Stimulated activated CD8-positive, alpha-beta memory T cell treated with anti-CD3 and anti-CD28 coated beads, Interleukin-15, amount 100 ng/mL, for 24 hours (primary cell): ENCODE results near the gene MYO7A.
A peak's percentile ranks its signal among the peaks of the same experiment; 100 is the strongest.

Source experiments
- DNase-seq: peaks from one replicate; pipeline ENCODE4 v3.0.0-alpha.2; 2020; ENCODE audit warnings: low read depth

The MYO7A gene

DNA sequence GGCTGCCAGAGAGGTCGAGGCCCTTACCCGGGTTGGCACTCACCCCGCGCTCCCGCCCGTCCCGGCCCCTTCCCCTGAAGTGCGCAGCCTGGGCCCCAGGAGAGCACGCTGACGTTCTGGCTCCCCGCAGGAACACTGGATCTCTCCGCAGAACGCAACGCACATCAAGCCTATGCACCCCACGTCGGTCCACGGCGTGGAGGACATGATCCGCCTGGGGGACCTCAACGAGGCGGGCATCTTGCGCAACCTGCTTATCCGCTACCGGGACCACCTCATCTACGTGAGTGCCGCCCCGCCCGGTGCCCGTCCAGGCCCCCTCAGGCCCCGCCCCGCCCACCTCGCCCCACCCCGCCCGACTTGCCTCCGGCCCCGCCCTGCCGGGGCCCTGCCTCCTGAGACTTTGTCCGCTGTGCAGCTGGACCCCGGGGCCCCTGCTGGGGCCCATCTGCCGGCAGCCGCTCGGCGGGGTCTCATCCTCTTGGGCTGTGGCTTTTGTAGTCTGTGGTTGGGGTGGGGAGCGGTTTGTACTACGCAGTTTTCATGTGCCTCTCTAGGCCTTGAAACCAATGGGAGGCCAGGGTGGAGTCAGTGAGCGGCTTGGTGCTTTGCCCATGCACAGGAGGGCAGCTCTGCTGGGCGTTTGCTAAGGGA is 19.7 kb downstream of the MYO7A start:
- DNase-seq: no peak

GRCh38 chr11:77148963-77149715 is 21.1 kb downstream of the MYO7A start:
- DNase-seq: no peak

DNA sequence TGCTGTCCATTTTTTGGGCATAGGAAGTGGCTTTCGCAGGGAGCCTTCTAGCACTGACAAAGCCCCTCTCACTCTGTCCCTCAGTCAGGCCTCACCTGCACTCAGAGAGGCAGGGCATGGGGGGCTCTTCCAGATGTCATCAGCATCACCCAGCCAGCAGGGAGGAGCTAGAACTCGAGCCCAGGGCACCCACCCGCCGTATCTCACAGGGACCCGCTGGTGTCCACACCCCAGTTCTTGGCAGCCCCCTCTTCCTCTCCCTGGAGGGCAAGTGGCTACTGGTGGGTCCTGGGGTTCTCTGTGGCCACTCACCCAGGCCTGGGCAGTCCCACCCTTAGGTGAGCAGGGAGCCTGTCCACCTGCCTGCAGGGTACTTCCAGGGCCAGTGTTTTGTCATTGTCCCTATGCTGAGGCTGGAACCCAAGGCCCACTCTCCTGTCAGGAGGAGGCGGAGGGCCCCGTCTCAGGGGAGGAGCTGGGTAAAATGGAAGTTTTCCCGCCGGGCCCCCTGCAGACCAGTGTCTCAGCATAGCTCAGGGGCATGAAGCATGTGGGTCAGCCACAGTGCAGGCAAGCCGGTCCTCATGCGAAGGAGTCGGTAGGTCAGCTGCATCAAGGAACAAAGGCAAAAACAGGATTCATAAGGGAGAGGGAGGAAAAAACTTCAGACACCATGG is 21.8 kb downstream of the MYO7A start:
- DNase-seq: no peak

DNA sequence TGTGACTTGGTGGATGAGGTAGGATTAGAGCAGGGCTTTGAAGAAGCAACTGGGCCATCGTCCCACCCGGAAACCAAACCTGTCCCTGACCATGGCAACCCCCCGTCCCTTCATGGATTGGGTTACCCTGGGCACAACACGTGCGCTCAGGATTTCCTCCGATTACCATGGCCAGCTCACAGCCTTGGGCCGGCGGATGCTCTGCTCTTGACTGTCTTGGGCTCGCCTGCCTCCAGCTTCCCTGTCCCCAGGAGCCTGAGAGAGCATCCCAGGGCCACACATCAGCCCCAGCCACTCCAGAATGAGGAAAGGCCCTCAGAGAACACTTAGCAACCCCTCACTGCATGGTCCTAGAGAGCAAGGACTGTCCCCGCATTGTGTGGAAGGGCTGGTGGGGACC is 22.8 kb downstream of the MYO7A start:
- DNase-seq: no peak

DNA sequence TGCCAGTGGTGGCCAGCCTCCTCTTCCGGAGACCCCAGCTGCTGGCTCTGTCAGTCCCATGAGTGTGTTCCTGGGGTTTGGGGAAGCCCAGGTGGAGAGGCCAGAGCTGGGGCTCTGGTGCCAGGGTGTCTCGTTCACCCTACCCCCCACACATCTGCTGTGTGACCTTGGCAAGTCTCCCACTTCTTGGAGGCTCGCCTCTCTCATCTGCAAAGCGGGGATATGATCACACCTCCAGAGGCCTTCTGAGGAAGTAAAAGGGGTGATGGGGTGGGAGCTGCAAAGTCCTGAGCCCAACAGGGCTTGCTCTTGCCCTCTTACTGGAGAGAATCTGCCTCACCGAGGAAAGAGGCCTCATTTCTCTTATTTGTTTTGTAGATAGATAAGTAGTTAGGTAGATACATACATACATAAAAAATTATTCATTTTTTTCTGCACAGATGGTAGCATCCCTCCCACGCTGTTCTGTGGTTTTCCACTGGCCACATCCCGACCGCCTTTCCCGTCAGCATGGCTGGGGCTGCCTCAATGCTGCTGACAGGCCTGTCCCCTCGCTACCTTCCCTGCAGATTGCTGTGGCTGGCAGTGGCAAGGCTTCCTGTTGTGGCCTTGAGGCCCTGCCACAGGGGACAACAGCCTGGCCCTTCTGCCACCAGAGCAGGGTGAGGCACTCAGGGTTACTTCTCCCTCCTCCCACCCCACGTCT is 23.9 kb downstream of the MYO7A start:
- peak; percentile 22 for DNase-seq

GRCh38 chr11:77152846-77153245 is 24.8 kb downstream of the MYO7A start:
- no peak for DNase-seq

DNA sequence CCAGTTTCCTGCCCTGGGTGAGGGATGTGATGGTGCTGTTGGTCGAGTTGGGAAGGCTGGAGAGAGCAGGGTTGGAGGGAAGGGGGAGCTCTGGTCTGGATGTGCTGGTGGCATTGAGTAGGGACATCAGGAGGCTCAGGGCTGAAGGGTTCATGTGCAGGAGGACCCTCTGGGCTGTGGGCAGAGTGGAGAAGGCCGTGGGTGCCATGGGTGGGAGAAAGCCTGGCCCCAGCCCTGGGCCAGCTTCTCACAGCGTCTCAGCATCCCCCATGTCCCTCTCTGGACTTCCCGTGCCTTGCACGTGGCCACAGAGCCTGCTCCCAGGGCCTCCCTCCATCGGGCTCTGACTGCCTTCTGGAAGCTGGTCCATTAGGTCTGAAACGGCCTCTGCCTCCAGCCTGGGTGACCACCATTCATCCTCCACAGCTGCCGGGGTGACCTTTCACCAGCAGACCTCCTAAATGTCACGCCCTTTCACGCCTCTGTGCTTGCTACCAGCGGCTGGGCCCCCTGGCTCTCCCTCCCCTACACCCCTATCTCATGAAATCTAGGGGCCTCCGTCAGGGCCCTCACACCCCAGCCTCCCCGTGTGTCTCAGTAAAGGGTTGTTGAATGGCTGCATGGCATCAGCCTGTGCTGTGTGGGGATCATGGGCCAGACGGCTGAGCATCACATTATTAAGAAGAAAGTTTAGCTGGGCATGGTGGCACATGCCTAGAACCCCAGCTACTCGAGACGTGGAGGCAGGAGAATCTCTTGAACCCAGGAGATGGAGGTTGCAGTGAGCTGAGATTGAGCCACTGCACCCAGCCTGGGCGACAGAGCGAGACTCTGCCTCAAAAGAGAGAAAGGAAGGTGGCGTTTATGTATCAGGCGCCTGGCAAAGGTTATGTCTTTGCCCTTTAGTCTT is 25.5 kb downstream of the MYO7A start:
- no peak for DNase-seq

- DNase-seq: no peak
These were observed 26.5 kb downstream of the MYO7A start for GRCh38 chr11:77154381-77155081.

- DNase-seq: no peak
These were observed 27.0 kb downstream of the MYO7A start for GRCh38 chr11:77155082-77155475.

DNA sequence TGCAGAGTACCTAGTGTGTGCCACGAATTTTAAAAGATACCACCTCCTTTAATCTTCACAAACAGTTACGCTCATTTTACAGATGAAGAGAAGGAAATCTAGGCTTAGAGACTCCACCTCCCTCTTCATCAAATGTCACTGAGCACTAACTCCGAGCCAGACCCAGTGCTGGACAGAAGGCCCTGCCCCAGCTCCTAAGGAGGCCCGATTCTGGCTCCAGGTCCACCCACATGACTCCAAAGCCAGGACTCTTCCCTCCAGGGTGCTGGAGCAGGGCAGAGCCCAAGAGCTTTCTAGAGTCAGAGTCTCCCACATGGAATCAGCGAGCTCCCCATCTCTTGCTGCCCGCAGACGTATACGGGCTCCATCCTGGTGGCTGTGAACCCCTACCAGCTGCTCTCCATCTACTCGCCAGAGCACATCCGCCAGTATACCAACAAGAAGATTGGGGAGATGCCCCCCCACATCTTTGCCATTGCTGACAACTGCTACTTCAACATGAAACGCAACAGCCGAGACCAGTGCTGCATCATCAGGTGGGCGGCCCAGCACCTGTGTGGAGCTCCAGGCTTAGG is 27.6 kb downstream of the MYO7A start:
- DNase-seq: no peak

DNA sequence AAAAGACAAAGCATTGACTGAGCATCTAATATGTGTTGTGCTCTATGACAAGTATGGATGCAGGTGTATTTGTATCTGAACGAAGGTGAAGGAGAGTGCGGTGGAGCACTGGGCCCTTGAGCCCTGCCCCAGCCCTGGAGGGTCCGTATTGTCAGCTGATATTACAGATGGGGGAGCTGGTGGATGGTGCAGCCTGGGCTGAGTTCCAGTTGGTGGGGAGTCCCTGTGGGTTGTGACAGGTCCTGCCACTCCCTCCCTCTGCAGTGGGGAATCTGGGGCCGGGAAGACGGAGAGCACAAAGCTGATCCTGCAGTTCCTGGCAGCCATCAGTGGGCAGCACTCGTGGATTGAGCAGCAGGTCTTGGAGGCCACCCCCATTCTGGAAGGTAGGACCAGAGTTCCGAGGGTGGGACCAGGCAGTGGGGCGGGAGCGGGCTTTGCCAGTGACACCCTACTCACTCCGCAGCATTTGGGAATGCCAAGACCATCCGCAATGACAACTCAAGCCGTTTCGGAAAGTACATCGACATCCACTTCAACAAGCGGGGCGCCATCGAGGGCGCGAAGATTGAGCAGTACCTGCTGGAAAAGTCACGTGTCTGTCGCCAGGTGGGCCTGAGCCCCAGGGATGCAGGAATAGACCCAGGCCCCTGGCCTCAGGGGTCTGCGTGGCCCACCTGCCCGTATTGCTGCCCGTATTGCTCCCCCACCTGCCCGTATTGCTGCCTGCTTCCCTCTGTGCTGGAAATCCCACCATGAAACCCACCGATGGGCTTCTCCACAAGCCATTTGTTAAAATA is 28.6 kb downstream of the MYO7A start:
- no peak for DNase-seq

GRCh38 chr11:77158041-77158695 is 30.1 kb downstream of the MYO7A start:
- DNase-seq: no peak

DNA sequence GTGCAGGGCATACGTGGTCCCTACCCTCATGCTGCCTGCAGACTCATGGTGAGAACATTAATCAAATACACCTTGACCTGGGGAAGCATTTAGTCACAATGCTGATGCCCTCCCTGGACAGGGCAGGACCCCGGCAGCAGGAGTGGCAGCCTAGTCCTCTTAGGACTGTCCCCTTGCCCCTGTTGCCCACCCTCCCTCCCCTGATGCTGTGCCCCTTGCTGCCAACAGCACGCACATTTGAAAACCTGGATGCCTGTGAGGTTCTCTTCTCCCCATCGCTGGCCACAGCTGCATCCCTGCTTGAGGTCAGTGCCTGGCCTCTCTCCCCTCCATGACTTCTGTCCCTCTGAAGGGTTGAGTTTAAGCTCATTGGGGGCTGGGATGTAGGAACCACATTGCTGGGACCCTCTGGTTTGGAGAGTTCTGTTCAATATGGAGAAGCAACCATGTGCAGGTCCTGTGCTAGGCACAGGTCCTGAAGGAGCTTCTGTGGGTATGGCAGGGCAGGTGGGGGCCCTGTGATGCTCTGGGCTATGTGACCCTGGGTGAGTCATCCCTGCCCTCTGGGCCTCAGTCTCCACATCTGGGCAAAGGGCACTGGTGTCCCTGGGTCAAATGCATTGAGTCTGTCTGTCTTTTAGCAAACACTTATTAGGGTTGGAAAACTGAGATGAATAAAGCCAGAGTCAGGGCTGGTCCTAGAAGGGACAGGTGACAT is 31.3 kb downstream of the MYO7A start:
- DNase-seq: no peak

GRCh38 chr11:77159937-77160495 is 32.0 kb downstream of the MYO7A start:
- DNase-seq: no peak

DNA sequence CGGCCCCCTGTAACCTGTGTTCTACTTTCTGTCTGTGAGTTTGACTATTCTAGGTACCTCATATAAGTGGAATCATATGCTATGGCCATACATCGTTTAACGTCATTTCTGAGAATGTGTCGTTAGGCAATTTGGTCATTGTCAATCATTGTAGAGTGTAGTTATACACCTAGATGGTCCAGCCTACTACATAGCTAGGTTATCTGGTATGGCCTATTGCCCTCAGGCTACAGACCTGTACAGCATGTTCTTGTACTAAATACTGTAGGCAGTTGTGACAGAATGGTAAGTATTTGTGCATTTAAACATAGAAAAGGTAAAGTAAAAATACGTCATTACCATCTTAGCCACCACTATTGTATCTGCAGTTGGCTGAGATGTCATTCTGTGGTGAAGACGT is 35.2 kb downstream of the MYO7A start:
- no peak for DNase-seq

DNA sequence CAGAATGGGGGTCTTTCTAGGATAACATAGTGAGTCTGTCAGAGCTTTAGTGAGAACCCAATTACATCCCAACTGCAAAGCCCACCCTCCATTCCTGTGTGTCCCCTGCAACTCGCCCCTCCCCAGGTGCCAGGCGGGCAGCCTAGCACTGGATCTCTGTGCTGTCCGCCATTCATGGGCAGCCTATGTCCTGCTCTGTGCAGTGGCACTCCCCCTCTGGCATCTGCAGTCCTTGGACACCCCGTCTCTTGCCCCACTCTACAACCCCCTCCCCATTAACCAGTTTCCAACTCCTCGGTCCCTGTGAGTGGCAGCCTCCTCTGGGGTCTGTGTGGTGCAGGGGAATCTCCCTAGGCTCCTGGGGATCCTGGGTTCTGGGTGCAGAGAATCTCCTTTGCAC is 37.0 kb downstream of the MYO7A start:
- no peak for DNase-seq

- DNase-seq: no peak
These were observed 38.0 kb downstream of the MYO7A start for GRCh38 chr11:77166021-77166420.

DNA sequence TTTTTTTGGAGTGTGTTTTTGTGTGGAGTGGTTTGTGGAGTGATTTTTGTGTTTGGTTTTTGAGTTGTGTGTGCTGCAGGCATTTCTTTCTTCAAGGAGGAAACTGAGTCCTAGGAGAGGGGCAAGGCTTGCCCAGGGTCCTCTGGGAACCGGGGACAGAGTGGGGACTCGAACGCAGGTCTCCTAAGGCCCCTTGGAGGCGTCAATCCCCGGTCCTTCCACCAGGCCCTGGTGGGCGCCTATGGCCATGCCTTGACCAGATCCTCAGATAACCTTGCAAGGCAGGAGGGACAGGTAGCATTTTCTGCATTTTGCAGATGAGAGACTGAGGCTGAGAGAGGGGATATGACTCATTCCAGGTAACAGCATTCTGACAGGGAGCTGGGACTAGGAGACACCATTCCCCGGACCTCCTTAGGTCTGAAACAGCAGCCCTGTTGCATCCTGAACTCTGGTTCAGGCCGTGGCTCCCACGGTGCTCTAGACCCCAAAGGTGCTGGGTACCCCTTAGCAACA is 39.1 kb downstream of the MYO7A start:
- no peak for DNase-seq
